HEK293 (cell line): Measurements from ENCODE around the gene XIRP2.

Experiments used
- CTCF ChIA-PET: fragments of 350-600 bp; formaldehyde crosslinking; extraction: SDS; loops from one replicate; lab custom pipeline; 2021; ENCODE audit warnings: antibody characterized with exemption; lab: Yijun Ruan, JAX
- POLR2A ChIA-PET: fragments of 300-600 bp; formaldehyde crosslinking; extraction: SDS; loops from one replicate; lab custom pipeline; 2020; ENCODE audit warnings: antibody characterized with exemption, inconsistent platforms; lab: Yijun Ruan, JAX
- H3K27ac ChIP-seq: fragments of 200-500 bp; sonication (Bioruptor generic); 2 replicates; pipeline ENCODE4 v1.5.1; 2014; ENCODE audit warnings: low read depth, low read length, control low read depth, inconsistent platforms; ENCODE audit errors: extremely low read depth
- H3K36me3 ChIP-seq, 2 experiments: fragments of 200-500 bp in 1 of 2; sonication (Bioruptor generic) in 1 of 2; 1 replicate in 1 of 2; 2 replicates in 1 of 2; pipeline ENCODE4 v1.5.1; 2014 to 2017; ENCODE audit warnings: inconsistent platforms in 2 of 2, low read length in 2 of 2; ENCODE audit not compliant: control insufficient read depth in 2 of 2, insufficient read depth in 1 of 2
- H3K4me1 ChIP-seq: fragments of 200-500 bp; sonication (Bioruptor generic); 2 replicates; pipeline ENCODE4 v1.5.1; 2014; ENCODE audit warnings: mild to moderate bottlenecking, low read length, inconsistent platforms; ENCODE audit not compliant: control insufficient read depth, insufficient read depth
- H3K4me3 ChIP-seq: 2 replicates; pipeline ENCODE4 v1.5.1; 2011; ENCODE audit warnings: low read depth, mild to moderate bottlenecking, control low read depth, low read length, moderate library complexity
- H3K9me3 ChIP-seq: fragments of 200-500 bp; sonication (Bioruptor generic); 2 replicates; pipeline ENCODE4 v1.5.1; 2014; ENCODE audit warnings: low read depth, low read length, inconsistent platforms; ENCODE audit not compliant: control insufficient read depth, insufficient read depth
- GLI2 ChIP-seq: fragments of 450-650 bp; formaldehyde crosslinking; IDR thresholded peaks from 2 replicates; pipeline ENCODE4; 2017; ENCODE audit warnings: missing biosample characterization, missing genetic modification characterization, low read depth, borderline replicate concordance
- HOXA7 ChIP-seq: sonication (generic); formaldehyde crosslinking; IDR thresholded peaks from 2 replicates; pipeline ENCODE4 v1.8.1; 2022; ENCODE audit warnings: missing genetic modification reagents, borderline replicate concordance
- HOXC10 ChIP-seq: sonication (generic); formaldehyde crosslinking; IDR thresholded peaks from 2 replicates; pipeline ENCODE4 v1.8.1; 2023; ENCODE audit warnings: mild to moderate bottlenecking, missing genetic modification reagents
- PRDM2 ChIP-seq: fragments of 450-650 bp; formaldehyde crosslinking; IDR thresholded peaks from 2 replicates; pipeline ENCODE4 v1.5.1; 2016; ENCODE audit warnings: missing biosample characterization, missing genetic modification characterization, borderline replicate concordance
- TSHZ1 ChIP-seq: fragments of 450-650 bp; formaldehyde crosslinking; IDR thresholded peaks from 2 replicates; pipeline ENCODE4 v1.5.1; 2016; ENCODE audit warnings: missing biosample characterization, missing genetic modification characterization, borderline replicate concordance
- ZBTB11 ChIP-seq: fragments of 450-650 bp; formaldehyde crosslinking; conservative IDR thresholded peaks from 2 replicates; pipeline ENCODE4 v1.5.1; 2016; ENCODE audit warnings: low read depth, missing biosample characterization, missing genetic modification characterization
- ZBTB48 ChIP-seq: fragments of 450-650 bp; formaldehyde crosslinking; IDR thresholded peaks from 2 replicates; pipeline ENCODE4 v1.5.1; 2016; ENCODE audit warnings: missing biosample characterization, missing genetic modification characterization
- ZNF19 ChIP-seq: fragments of 450-650 bp; formaldehyde crosslinking; IDR thresholded peaks from 2 replicates; pipeline ENCODE4; 2016; ENCODE audit warnings: missing biosample characterization, missing genetic modification characterization, low read depth
- ZNF274 ChIP-seq, 2 experiments: fragments of 200-500 bp in 1 of 2; fragments of 450-650 bp in 1 of 2; sonication (Bioruptor generic) in 1 of 2; formaldehyde crosslinking in 1 of 2; IDR thresholded peaks; 2 replicates each; pipeline versions ENCODE4 v1.5.1 to v1.6.1; 2014 to 2016; ENCODE audit warnings: borderline replicate concordance in 1 of 2, inconsistent platforms in 1 of 2, low read length in 1 of 2, missing biosample characterization in 1 of 2, missing genetic modification characterization in 1 of 2
- ZNF404 ChIP-seq: fragments of 450-650 bp; formaldehyde crosslinking; IDR thresholded peaks from 2 replicates; pipeline ENCODE4 v1.5.1; 2017; ENCODE audit warnings: missing biosample characterization, missing genetic modification characterization
- ZNF423 ChIP-seq: fragments of 450-650 bp; formaldehyde crosslinking; IDR thresholded peaks from 2 replicates; pipeline ENCODE4 v1.5.1; 2016; ENCODE audit warnings: missing biosample characterization, missing genetic modification characterization
- ZNF510 ChIP-seq: fragments of 450-650 bp; formaldehyde crosslinking; IDR thresholded peaks from 2 replicates; pipeline ENCODE4 v1.5.1; 2018; ENCODE audit warnings: mild to moderate bottlenecking, missing genetic modification characterization, missing biosample characterization; ENCODE audit not compliant: insufficient replicate concordance
- ZNF529 ChIP-seq: fragments of 450-650 bp; formaldehyde crosslinking; IDR thresholded peaks from 2 replicates; pipeline ENCODE4 v1.5.1; 2017; ENCODE audit warnings: missing genetic modification characterization, missing biosample characterization; ENCODE audit not compliant: insufficient replicate concordance
- ZNF768 ChIP-seq: fragments of 450-650 bp; formaldehyde crosslinking; IDR thresholded peaks from 2 replicates; pipeline ENCODE4 v1.5.1; 2018; ENCODE audit warnings: missing biosample characterization, mild to moderate bottlenecking, missing genetic modification characterization

Gene XIRP2

GRCh38 chr2:167215595-167215994, 327.3 kb downstream of the XIRP2 start:
- H3K36me3 ChIP-seq = no peaks in the 10 kb centered on the region
- CTCF ChIA-PET = no interaction called here
- H3K4me1 ChIP-seq = no peaks in the 10 kb centered on the region
- no peak overlapping the region for H3K27ac ChIP-seq
- H3K4me3 ChIP-seq = no peak overlapping the region
- TF ChIP-seq ZNF19 (tag by site-specific recombination) (no peak), ZNF768 (tag by site-specific recombination) (no peak), GLI2 (tag by site-specific recombination) (no peak), ZNF423 (no peak), PRDM2 (tag by site-specific recombination) (no peak), ZNF510 (tag by site-specific recombination) (no peak), TSHZ1 (tag by site-specific recombination) (no peak), HOXC10 (no peak), ZBTB11 (tag by site-specific recombination) (no peak), HOXA7 (CRISPR knock-in tag) (no peak), ZNF274 (IDR thresholded peaks at IDR 0.05; ENCODE audit: low read length) (no peak), ZNF274 (tag by site-specific recombination; IDR thresholded peaks at IDR 0.05; ENCODE audit: borderline replicate concordance) (no peak)
- POLR2A ChIA-PET = no interaction called here
- H3K9me3 ChIP-seq = no peaks in the 10 kb centered on the region

- no peak overlapping the region for H3K27ac ChIP-seq
- no peak overlapping the region for H3K4me3 ChIP-seq
- H3K4me1 ChIP-seq = no peaks in the 10 kb centered on the region
- H3K9me3 ChIP-seq = no peaks in the 10 kb centered on the region
- POLR2A ChIA-PET = no interaction called here
- H3K36me3 ChIP-seq = no peaks in the 10 kb centered on the region
- CTCF ChIA-PET = no interaction called here
- TF ChIP-seq ZNF19 (tag by site-specific recombination) (no peak), ZBTB48 (tag by site-specific recombination) (no peak), ZNF529 (tag by site-specific recombination) (no peak), ZNF404 (no peak)
Observed at GRCh38 chr2:167237478-167237877, 349.2 kb downstream of the XIRP2 start.
